Activated naive CD8-positive, alpha-beta T cell treated with anti-CD3 and anti-CD28 coated beads for 36 hours (primary cell): Measurements from ENCODE around the gene CACNA1H. TPM values are rescaled to one million over a fixed set of nuclear protein-coding genes. Genes with fewer than 3 reads are reported as not detected.

Experiments used
- DNase-seq: peaks from one replicate; pipeline ENCODE4 v3.0.0; 2021
- H3K27ac Mint-ChIP-seq: one replicate; pipeline ENCODE4 v1.8.0; 2022; ENCODE audit warnings: mild to moderate bottlenecking, moderate library complexity, mixed read lengths
- H3K27me3 Mint-ChIP-seq: one replicate; pipeline ENCODE4 v1.8.0; 2022; ENCODE audit warnings: mild to moderate bottlenecking, mixed read lengths
- H3K36me3 Mint-ChIP-seq: one replicate; pipeline ENCODE4 v1.8.0; 2021; ENCODE audit warnings: mild to moderate bottlenecking, mixed read lengths
- H3K4me1 Mint-ChIP-seq: one replicate; pipeline ENCODE4 v1.8.0; 2021; ENCODE audit warnings: mixed read lengths
- H3K4me3 Mint-ChIP-seq: one replicate; pipeline ENCODE4 v1.8.0; 2022; ENCODE audit warnings: mild to moderate bottlenecking, moderate library complexity, mixed read lengths
- H3K9me3 Mint-ChIP-seq: one replicate; pipeline ENCODE4 v1.8.0; 2022; ENCODE audit warnings: mixed read lengths
- total RNA-seq, 2 experiments: library from RNA; stranded (reverse); gene quantifications; one replicate each; pipeline ENCODE4 v1.2.3, GENCODE V29; 2021

CACNA1H gene
- total RNA-seq, 2 experiments from 2014 or later = 0.32 to 0.35 TPM

- H3K27ac Mint-ChIP-seq = no peak overlapping the region
Observed at GRCh38 chr16:1167276-1168107, 14.6 kb downstream of the CACNA1H start.

GRCh38 chr16:1168837-1169236, 15.9 kb downstream of the CACNA1H start:
- Mint-ChIP-seq H3K4me3 (no peak overlapping the region), H3K27me3 (no peaks in the 10 kb centered on the region), H3K36me3 (no peaks in the 10 kb centered on the region), H3K4me1 (no peaks in the 10 kb centered on the region), H3K9me3 (no peaks in the 10 kb centered on the region), H3K27ac (no peak overlapping the region)
- no peak for DNase-seq

More at GRCh38 chr16:1167276-1168107, 14.6 kb downstream of the CACNA1H start:
- no peak overlapping the region for H3K4me3 Mint-ChIP-seq
- no peaks in the 10 kb centered on the region for H3K4me1 Mint-ChIP-seq
- H3K36me3 Mint-ChIP-seq = no peaks in the 10 kb centered on the region
- no peak for DNase-seq
- H3K27me3 Mint-ChIP-seq = no peaks in the 10 kb centered on the region
- no peaks in the 10 kb centered on the region for H3K9me3 Mint-ChIP-seq

GRCh38 chr16:1169285-1170075, 16.6 kb downstream of the CACNA1H start:
- DNase-seq = no peak
- Mint-ChIP-seq H3K27ac (no peak overlapping the region), H3K4me3 (no peak overlapping the region), H3K36me3 (no peaks in the 10 kb centered on the region), H3K9me3 (no peaks in the 10 kb centered on the region), H3K4me1 (no peaks in the 10 kb centered on the region), H3K27me3 (no peaks in the 10 kb centered on the region)

GRCh38 chr16:1170076-1170418, 17.1 kb downstream of the CACNA1H start:
- Mint-ChIP-seq H3K9me3 (no peaks in the 10 kb centered on the region), H3K36me3 (no peaks in the 10 kb centered on the region), H3K27ac (no peak overlapping the region), H3K4me3 (no peak overlapping the region), H3K27me3 (no peaks in the 10 kb centered on the region), H3K4me1 (no peaks in the 10 kb centered on the region)
- DNase-seq = no peak

- H3K36me3 Mint-ChIP-seq = no peaks in the 10 kb centered on the region
- H3K27ac Mint-ChIP-seq = no peak overlapping the region
- H3K9me3 Mint-ChIP-seq = no peaks in the 10 kb centered on the region
- DNase-seq = no peak
- H3K4me3 Mint-ChIP-seq = no peak overlapping the region
- H3K4me1 Mint-ChIP-seq = no peaks in the 10 kb centered on the region
- no peaks in the 10 kb centered on the region for H3K27me3 Mint-ChIP-seq
Observed at GRCh38 chr16:1171001-1171400, 18.1 kb downstream of the CACNA1H start.

GRCh38 chr16:1171854-1172428, 19.0 kb downstream of the CACNA1H start:
- Mint-ChIP-seq H3K4me1 (no peaks in the 10 kb centered on the region), H3K27ac (no peak overlapping the region), H3K27me3 (no peaks in the 10 kb centered on the region), H3K4me3 (no peak overlapping the region), H3K36me3 (no peaks in the 10 kb centered on the region), H3K9me3 (no peaks in the 10 kb centered on the region)
- DNase-seq = no peak

GRCh38 chr16:1172651-1173050, 19.7 kb downstream of the CACNA1H start:
- Mint-ChIP-seq H3K36me3 (no peaks in the 10 kb centered on the region), H3K4me3 (no peak overlapping the region), H3K4me1 (no peaks in the 10 kb centered on the region), H3K27ac (no peak overlapping the region), H3K27me3 (no peaks in the 10 kb centered on the region), H3K9me3 (no peaks in the 10 kb centered on the region)
- DNase-seq = no peak

- H3K9me3 Mint-ChIP-seq = no peaks in the 10 kb centered on the region
- H3K4me3 Mint-ChIP-seq = no peak overlapping the region
- H3K27ac Mint-ChIP-seq = no peak overlapping the region
- no peak for DNase-seq
- no peaks in the 10 kb centered on the region for H3K27me3 Mint-ChIP-seq
- no peaks in the 10 kb centered on the region for H3K4me1 Mint-ChIP-seq
- H3K36me3 Mint-ChIP-seq = no peaks in the 10 kb centered on the region
Observed at GRCh38 chr16:1173788-1174451, 21.0 kb downstream of the CACNA1H start.

GRCh38 chr16:1174477-1175357, 21.8 kb downstream of the CACNA1H start:
- H3K4me3 Mint-ChIP-seq = no peak overlapping the region
- H3K27ac Mint-ChIP-seq = no peak overlapping the region
- DNase-seq = no peak
- no peaks in the 10 kb centered on the region for H3K9me3 Mint-ChIP-seq
- H3K4me1 Mint-ChIP-seq = no peaks in the 10 kb centered on the region
- no peaks in the 10 kb centered on the region for H3K36me3 Mint-ChIP-seq
- H3K27me3 Mint-ChIP-seq = no peaks in the 10 kb centered on the region

- H3K27me3 Mint-ChIP-seq = no peaks in the 10 kb centered on the region
- no peaks in the 10 kb centered on the region for H3K4me1 Mint-ChIP-seq
- no peaks in the 10 kb centered on the region for H3K36me3 Mint-ChIP-seq
- no peaks in the 10 kb centered on the region for H3K9me3 Mint-ChIP-seq
- no peak overlapping the region for H3K27ac Mint-ChIP-seq
- H3K4me3 Mint-ChIP-seq = no peak overlapping the region
- no peak for DNase-seq
Observed at GRCh38 chr16:1175566-1176279, 22.8 kb downstream of the CACNA1H start.

GRCh38 chr16:1176280-1176897, 23.5 kb downstream of the CACNA1H start:
- DNase-seq = no peak
- Mint-ChIP-seq H3K27ac (no peak overlapping the region), H3K9me3 (no peaks in the 10 kb centered on the region), H3K36me3 (no peaks in the 10 kb centered on the region), H3K4me1 (no peaks in the 10 kb centered on the region), H3K27me3 (no peaks in the 10 kb centered on the region), H3K4me3 (no peak overlapping the region)

GRCh38 chr16:1177053-1177452, 24.1 kb downstream of the CACNA1H start:
- Mint-ChIP-seq H3K36me3 (no peaks in the 10 kb centered on the region), H3K4me1 (no peaks in the 10 kb centered on the region), H3K4me3 (no peak overlapping the region), H3K27me3 (no peaks in the 10 kb centered on the region), H3K27ac (no peak overlapping the region), H3K9me3 (no peaks in the 10 kb centered on the region)
- DNase-seq = no peak

GRCh38 chr16:1177750-1178149, 24.8 kb downstream of the CACNA1H start:
- Mint-ChIP-seq H3K4me1 (no peaks in the 10 kb centered on the region), H3K27ac (no peak overlapping the region), H3K4me3 (no peak overlapping the region), H3K9me3 (no peaks in the 10 kb centered on the region), H3K36me3 (no peaks in the 10 kb centered on the region), H3K27me3 (no peaks in the 10 kb centered on the region)
- DNase-seq = no peak
